Measurements from ENCODE around the gene ATP2B2. TPM values are rescaled to one million over a fixed set of nuclear protein-coding genes. Genes with fewer than 3 reads are reported as not detected.

The ATP2B2 gene
- total RNA-seq (2014; rRNA removed; shearing (Covaris generic)) (not detected in 2 replicates), total RNA-seq (2022) (0.06 TPM in 1 of 2 replicates, not detected in the other), Bru-seq, nascent RNA (percentile 3 among the genes with signal in this experiment), BruChase-seq, experiment 1, labeled RNA remaining after a 6-hour chase (percentile 0 among the genes with signal in this experiment), BruChase-seq, experiment 2, labeled RNA remaining after a 2-hour chase (percentile 2 among the genes with signal in this experiment)
- long read RNA-seq, partial matches to known transcripts: 0 of 1 reads
- long read RNA-seq, other reads (novel, unspliced or antisense): 1 of 1 reads

DNA sequence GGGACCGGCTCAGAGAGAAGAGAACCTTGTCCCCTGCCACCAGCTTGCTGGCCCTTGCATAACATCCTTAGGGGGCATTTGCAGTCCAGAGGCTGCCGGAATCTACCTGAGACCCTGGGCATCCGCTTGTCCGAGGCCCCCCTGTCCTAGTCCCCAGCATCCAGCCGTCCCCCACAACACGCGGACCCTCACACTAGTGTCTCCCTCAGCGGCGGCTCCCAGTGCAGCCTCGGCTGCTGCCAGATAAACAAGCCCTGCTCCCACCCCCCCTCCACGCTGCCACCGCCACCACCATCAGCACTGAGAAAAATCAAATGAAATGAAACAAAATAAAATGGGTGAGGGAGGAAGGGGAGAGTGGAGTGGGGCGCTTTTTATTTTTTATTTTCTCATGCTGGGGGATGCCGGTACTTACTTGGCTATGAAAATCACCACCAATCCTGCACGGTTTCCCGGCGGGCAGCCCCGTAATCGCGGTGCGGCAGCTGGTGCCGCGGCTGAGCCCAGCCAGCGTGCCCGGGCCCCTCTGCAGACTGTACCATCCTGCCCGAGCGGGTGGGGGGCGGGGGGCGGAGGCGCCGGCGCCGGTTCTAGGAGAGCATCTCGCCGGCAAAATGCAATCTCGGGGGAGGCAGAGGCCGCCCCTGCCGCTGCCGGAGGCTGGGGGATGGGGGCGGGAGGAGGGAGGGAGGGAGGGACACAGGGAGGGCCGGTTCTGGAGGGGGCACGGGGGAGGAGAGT lies at the start of gene ATP2B2:
TSS of gene ATP2B2 (minus strand) at position 537 of the 741 bp plus-strand sequence. CDS start 56,043 bp downstream, outside the sequence.
- ChIA-PET CTCF (ENCODE audit: unreplicated experiment) (no interaction called here), POLR2A (no interaction called here)
- Histone ChIP-seq H3K36me3 (ENCODE audit: insufficient read depth, low read length) (no peaks in the 10 kb centered on the region), H3K4me3 (ENCODE audit: low read depth, low read length, poor library complexity, severe bottlenecking) (no peak within 1 kb of the TSS), H3K9me2 (ENCODE audit: insufficient read depth, low read length) (no peaks in the 10 kb centered on the region), H3K4me2 (ENCODE audit: low read length) (peak within 1 kb of the TSS; percentile 38), H3K9me3 (ENCODE audit: low read length) (no peaks in the 10 kb centered on the region), H4K20me1 (ENCODE audit: insufficient read depth, low read length) (no peaks in the 10 kb centered on the region), H3K4me1 (ENCODE audit: insufficient read depth, low read length, poor library complexity, severe bottlenecking) (no peaks in the 10 kb centered on the region), H2AFZ (ENCODE audit: low read length) (no peak within 1 kb of the TSS), H3K79me2 (ENCODE audit: insufficient read depth, low read depth, low read length) (no peaks in the 10 kb centered on the region), H3K27ac (ENCODE audit: low read depth, low read length, poor library complexity, severe bottlenecking) (no peak within 1 kb of the TSS)
- intact Hi-C loops (cut with micrococcal nuclease; ENCODE audit: unreplicated experiment): no loop called here
- BruUV-seq (replicated peaks): no TSS peak
- DNase-seq (ENCODE audit: low spot score): peak; percentile 13
- TF ChIP-seq EZH2phosphoT487 (IDR thresholded peaks at IDR 0.05; ENCODE audit: borderline replicate concordance, low read depth, low read length): no peak
- no peak for TF ChIP-seq CTCF (conservative IDR thresholded peaks at IDR 0.05; ENCODE audit: low read length)

- no peak overlapping the region for H3K4me3 ChIP-seq (ENCODE audit: low read depth, low read length, poor library complexity, severe bottlenecking)
- TF ChIP-seq CTCF (conservative IDR thresholded peaks at IDR 0.05; ENCODE audit: low read length) (no peak), EZH2phosphoT487 (IDR thresholded peaks at IDR 0.05; ENCODE audit: borderline replicate concordance, low read depth, low read length) (no peak)
- H4K20me1 ChIP-seq (ENCODE audit: insufficient read depth, low read length): no peaks in the 10 kb centered on the region
- intact Hi-C loops (cut with micrococcal nuclease; ENCODE audit: unreplicated experiment): no loop called here
- ChIA-PET CTCF (ENCODE audit: unreplicated experiment) (no interaction called here), POLR2A (no interaction called here)
- no peak overlapping the region for H3K27ac ChIP-seq (ENCODE audit: low read depth, low read length, poor library complexity, severe bottlenecking)
- no peaks in the 10 kb centered on the region for H3K9me3 ChIP-seq (ENCODE audit: low read length)
- BruUV-seq (replicated peaks): no TSS peak
- H3K4me1 ChIP-seq (ENCODE audit: insufficient read depth, low read length, poor library complexity, severe bottlenecking): no peaks in the 10 kb centered on the region
- H3K79me2 ChIP-seq (ENCODE audit: insufficient read depth, low read depth, low read length): no peaks in the 10 kb centered on the region
- H3K9me2 ChIP-seq (ENCODE audit: insufficient read depth, low read length): no peaks in the 10 kb centered on the region
- H2AFZ ChIP-seq (ENCODE audit: low read length): no peak overlapping the region
- H3K4me2 ChIP-seq (ENCODE audit: low read length): no peak overlapping the region
- no peak for DNase-seq (ENCODE audit: low spot score)
- H3K36me3 ChIP-seq (ENCODE audit: insufficient read depth, low read length): no peaks in the 10 kb centered on the region
These were observed 49.4 kb upstream of the ATP2B2 start for GRCh38 chr3:10554746-10555145.

DNA sequence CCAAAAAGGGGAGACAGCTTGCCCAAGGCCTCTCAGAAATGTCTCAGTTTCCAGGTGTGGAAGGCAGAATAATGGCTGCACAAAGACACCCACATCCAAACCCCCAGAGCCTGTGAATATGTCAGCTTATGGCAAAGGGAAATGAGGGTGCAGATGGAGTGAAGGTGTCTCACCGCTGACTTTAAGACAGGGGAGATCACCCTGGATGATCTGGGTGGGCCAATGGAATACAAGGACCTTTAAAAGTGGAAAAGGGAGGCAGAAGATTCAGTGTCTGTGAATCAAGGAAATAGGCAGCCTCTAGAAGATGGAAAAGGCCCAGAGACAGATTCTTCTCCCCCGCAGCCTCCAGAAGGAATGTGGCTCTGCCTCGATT lies 48.8 kb upstream of the ATP2B2 start:
- Histone ChIP-seq H3K9me2 (ENCODE audit: insufficient read depth, low read length) (no peaks in the 10 kb centered on the region), H3K27ac (ENCODE audit: low read depth, low read length, poor library complexity, severe bottlenecking) (no peak overlapping the region), H3K36me3 (ENCODE audit: insufficient read depth, low read length) (no peaks in the 10 kb centered on the region), H3K4me1 (ENCODE audit: insufficient read depth, low read length, poor library complexity, severe bottlenecking) (no peaks in the 10 kb centered on the region), H2AFZ (ENCODE audit: low read length) (no peak overlapping the region), H4K20me1 (ENCODE audit: insufficient read depth, low read length) (no peaks in the 10 kb centered on the region), H3K4me2 (ENCODE audit: low read length) (no peak overlapping the region), H3K4me3 (ENCODE audit: low read depth, low read length, poor library complexity, severe bottlenecking) (no peak overlapping the region), H3K9me3 (ENCODE audit: low read length) (no peaks in the 10 kb centered on the region), H3K79me2 (ENCODE audit: insufficient read depth, low read depth, low read length) (no peaks in the 10 kb centered on the region)
- DNase-seq (ENCODE audit: low spot score): no peak
- ChIA-PET CTCF (ENCODE audit: unreplicated experiment) (no interaction called here), POLR2A (interaction anchor here (0.6 kb wide), 1 partner anchor 78 kb away, joined by 3 read pairs; no protein-coding TSS in a partner anchor)
- intact Hi-C loops (cut with micrococcal nuclease; ENCODE audit: unreplicated experiment): no loop called here
- TF ChIP-seq EZH2phosphoT487 (IDR thresholded peaks at IDR 0.05; ENCODE audit: borderline replicate concordance, low read depth, low read length) (no peak), CTCF (conservative IDR thresholded peaks at IDR 0.05; ENCODE audit: low read length) (no peak)
- no TSS peak for BruUV-seq (replicated peaks)
